ENCODE measurements around the gene RUNX2. TPM values are rescaled to one million over a fixed set of nuclear protein-coding genes. Genes with fewer than 3 reads are reported as not detected.

The RUNX2 gene
- total and polyA plus RNA-seq, 2 experiments from 2014 or later: 4.4 to 5.2 TPM

GRCh38 chr6:45513843-45514242, 185.7 kb downstream of the RUNX2 start:
- Histone ChIP-seq H3K4me1 (ENCODE audit: insufficient read depth) (peaks cover 7% of the 10 kb centered on the region; the same call in 1 of the 2 replicates), H3K9ac (no peak overlapping the region), H3K36me3 (ENCODE audit: low read depth) (peaks cover 30% of the 10 kb centered on the region), H3K9me2 (ENCODE audit: insufficient read depth) (no peaks in the 10 kb centered on the region), H3K27me3 (replicated peaks; ENCODE audit: insufficient read depth) (no peaks in the 10 kb centered on the region), H3K79me2 (ENCODE audit: insufficient read depth) (0 out of 2 replicates have a peak, but pooled peaks cover 7% of the 10 kb centered on the region), H3K4me2 (ENCODE audit: unreplicated experiment) (no peak overlapping the region), H4K20me1 (ENCODE audit: insufficient read depth) (no peaks in the 10 kb centered on the region), H3K9me3 (ENCODE audit: low read depth) (no peaks in the 10 kb centered on the region), H3K27ac (no peak overlapping the region), H2AFZ (no peak overlapping the region), H3K4me3 (no peak overlapping the region), H3F3A (ENCODE audit: insufficient read depth) (peaks cover 10% of the 10 kb centered on the region; the same call in 1 of the 2 replicates)
- DNase-seq: no peak
- TF ChIP-seq EZH2 (IDR thresholded peaks at IDR 0.05; ENCODE audit: insufficient read depth, poor library complexity, severe bottlenecking) (no peak), EZH2phosphoT487 (IDR thresholded peaks at IDR 0.05; ENCODE audit: insufficient read depth, low read depth) (no peak)
- WGBS, 2 experiments (ENCODE audit: low coverage in 1 of 2, low lambda C conversion rate in 2 of 2, missing lambda C conversion rate in 2 of 2): 97 to 98% methylated on average over 4 of the region's 4 CpGs
- in situ Hi-C loops (cut with MboI): no loop called here

GRCh38 chr6:45514454-45515230, 186.5 kb downstream of the RUNX2 start:
- Histone ChIP-seq H3K4me1 (ENCODE audit: insufficient read depth) (peaks cover 8% of the 10 kb centered on the region; the same call in 1 of the 2 replicates), H4K20me1 (ENCODE audit: insufficient read depth) (no peaks in the 10 kb centered on the region), H3K27me3 (replicated peaks; ENCODE audit: insufficient read depth) (no peaks in the 10 kb centered on the region), H3K27ac (no peak overlapping the region), H3K4me2 (ENCODE audit: unreplicated experiment) (no peak overlapping the region), H3F3A (ENCODE audit: insufficient read depth) (peaks cover 11% of the 10 kb centered on the region; the same call in 1 of the 2 replicates), H3K9me3 (ENCODE audit: low read depth) (no peaks in the 10 kb centered on the region), H3K36me3 (ENCODE audit: low read depth) (peaks cover 30% of the 10 kb centered on the region), H3K9me2 (ENCODE audit: insufficient read depth) (no peaks in the 10 kb centered on the region), H3K79me2 (ENCODE audit: insufficient read depth) (0 out of 2 replicates have a peak, but pooled peaks cover 7% of the 10 kb centered on the region), H2AFZ (no peak overlapping the region), H3K4me3 (no peak overlapping the region), H3K9ac (no peak overlapping the region)
- in situ Hi-C loops (cut with MboI): no loop called here
- no peak for TF ChIP-seq EZH2 (IDR thresholded peaks at IDR 0.05; ENCODE audit: insufficient read depth, poor library complexity, severe bottlenecking)
- TF ChIP-seq EZH2phosphoT487 (IDR thresholded peaks at IDR 0.05; ENCODE audit: insufficient read depth, low read depth): no peak
- WGBS, 2 experiments (ENCODE audit: low coverage in 1 of 2, low lambda C conversion rate in 2 of 2, missing lambda C conversion rate in 2 of 2): 95 to 98% methylated on average over 5 of the region's 5 CpGs
- no peak for DNase-seq

DNA sequence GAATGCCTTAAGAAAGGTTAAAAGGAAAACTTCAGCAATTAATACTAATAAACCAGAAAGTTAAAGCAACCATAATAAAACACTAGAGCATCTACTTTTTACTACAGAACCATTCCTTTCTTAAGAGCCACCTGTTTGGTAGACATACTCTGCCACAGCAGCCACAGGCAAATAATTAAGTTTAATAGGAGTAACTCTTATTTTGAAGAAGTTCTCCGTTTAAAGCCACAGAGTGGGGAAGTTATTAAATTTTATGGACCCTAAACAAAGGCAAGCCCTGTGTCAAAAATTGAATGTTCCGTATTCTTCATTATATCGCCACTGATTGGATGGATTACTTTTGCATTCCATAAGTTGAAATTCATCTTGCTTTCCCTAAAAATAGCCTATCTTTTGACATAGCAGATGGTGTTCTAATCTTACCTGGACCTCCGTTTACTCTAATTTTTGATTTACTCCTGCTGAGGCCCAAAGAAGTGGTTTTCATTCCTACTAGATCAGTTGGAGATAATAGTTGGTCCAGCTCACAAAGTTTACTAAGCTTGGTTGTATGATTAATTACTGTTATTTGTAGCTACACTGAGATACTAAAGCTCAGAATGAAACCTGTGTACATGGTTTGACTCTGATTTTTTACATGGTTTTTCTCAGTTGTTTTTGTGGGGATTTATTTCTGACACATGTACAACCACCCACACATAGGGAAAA, 190.0 kb downstream of the RUNX2 start:
- H3K9me3 ChIP-seq (ENCODE audit: low read depth): no peaks in the 10 kb centered on the region
- no peak overlapping the region for H3K4me2 ChIP-seq (ENCODE audit: unreplicated experiment)
- H3K27ac ChIP-seq: no peak overlapping the region
- in situ Hi-C loops (cut with MboI): no loop called here
- no peaks in the 10 kb centered on the region for H3K27me3 ChIP-seq (replicated peaks; ENCODE audit: insufficient read depth)
- H3F3A ChIP-seq (ENCODE audit: insufficient read depth): peaks cover 11% of the 10 kb centered on the region; the same call in 1 of the 2 replicates
- H4K20me1 ChIP-seq (ENCODE audit: insufficient read depth): no peaks in the 10 kb centered on the region
- peaks cover 16% of the 10 kb centered on the region for H3K36me3 ChIP-seq (ENCODE audit: low read depth)
- peaks cover 34% of the 10 kb centered on the region for H3K4me1 ChIP-seq (ENCODE audit: insufficient read depth)
- 73 to 75% methylated on average over 4 of the region's 4 CpGs for WGBS, 2 experiments (ENCODE audit: low coverage in 1 of 2, low lambda C conversion rate in 2 of 2, missing lambda C conversion rate in 2 of 2)
- no peak for DNase-seq
- H3K79me2 ChIP-seq (ENCODE audit: insufficient read depth): no peaks in the 10 kb centered on the region
- H2AFZ ChIP-seq: no peak overlapping the region
- no peak overlapping the region for H3K9ac ChIP-seq
- TF ChIP-seq EZH2phosphoT487 (IDR thresholded peaks at IDR 0.05; ENCODE audit: insufficient read depth, low read depth) (no peak), EZH2 (IDR thresholded peaks at IDR 0.05; ENCODE audit: insufficient read depth, poor library complexity, severe bottlenecking) (no peak)
- no peak overlapping the region for H3K4me3 ChIP-seq
- H3K9me2 ChIP-seq (ENCODE audit: insufficient read depth): no peaks in the 10 kb centered on the region

GRCh38 chr6:45521226-45521625, 193.1 kb downstream of the RUNX2 start:
- no peaks in the 10 kb centered on the region for H4K20me1 ChIP-seq (ENCODE audit: insufficient read depth)
- no peak overlapping the region for H3K4me2 ChIP-seq (ENCODE audit: unreplicated experiment)
- H3F3A ChIP-seq (ENCODE audit: insufficient read depth): peaks cover 11% of the 10 kb centered on the region; the same call in 1 of the 2 replicates
- H2AFZ ChIP-seq: no peak overlapping the region
- TF ChIP-seq EZH2 (IDR thresholded peaks at IDR 0.05; ENCODE audit: insufficient read depth, poor library complexity, severe bottlenecking) (no peak), EZH2phosphoT487 (IDR thresholded peaks at IDR 0.05; ENCODE audit: insufficient read depth, low read depth) (no peak)
- H3K9ac ChIP-seq: no peak overlapping the region
- H3K4me1 ChIP-seq (ENCODE audit: insufficient read depth): peaks cover 34% of the 10 kb centered on the region
- no peaks in the 10 kb centered on the region for H3K9me3 ChIP-seq (ENCODE audit: low read depth)
- in situ Hi-C loops (cut with MboI): no loop called here
- H3K27ac ChIP-seq: no peak overlapping the region
- H3K79me2 ChIP-seq (ENCODE audit: insufficient read depth): peaks cover 5% of the 10 kb centered on the region; the same call in 1 of the 2 replicates
- peaks cover 5% of the 10 kb centered on the region; the same call in 1 of the 2 replicates for H3K36me3 ChIP-seq (ENCODE audit: low read depth)
- no peaks in the 10 kb centered on the region for H3K9me2 ChIP-seq (ENCODE audit: insufficient read depth)
- no peak for DNase-seq
- no peaks in the 10 kb centered on the region for H3K27me3 ChIP-seq (replicated peaks; ENCODE audit: insufficient read depth)
- H3K4me3 ChIP-seq: no peak overlapping the region
